Heart left ventricle (tissue), 13 donors: ENCODE results near the gene KIF20B.

Source experiments
- CTCF ChIP-seq, 12 donors: fragments of 200-600 bp; sonication (generic) in 4 of 12; IDR thresholded peaks; one replicate each; pipeline versions ENCODE4 v1.5.0 to v1.8.0; 2018 to 2022; ENCODE audit warnings: antibody characterized with exemption in 12 of 12, mild to moderate bottlenecking in 5 of 12
- POLR2A ChIP-seq, 2 donors: fragments of 450-650 bp; IDR thresholded peaks; one replicate each; pipeline ENCODE4 v1.6.1; 2017; ENCODE audit warnings: antibody characterized with exemption in 2 of 2, mild to moderate bottlenecking in 2 of 2, moderate library complexity in 2 of 2
- donor health status: ischemic (EF 13 %, LVEDD 7.1; RV severe dilation, severe dysfunction).
- donor health status: DM: no; HTN: yes; CAD: no.
- donor health status: DM: no; HTN: no; CAD: no.
- donor health status: ischemic (EF 25% LVEDD 6.9; RV normal size, moderate dysfunction).
- donor health status: ischemic (EF 25% LVEDD 5.7; RV mildly dilated, moderate dysfunction).
- donor health status: ischemic (EF 35%, LVEDD 5.7; RV mildly dilated, moderate dysfunction).
- donor health status: nonischemic (EF 11% LVEDD 7.7; RV severe dilation, severe dysfunction).
- donor health status: DM: yes; HTN: yes; CAD: no.
- donor health status: PGD.
- donor health status: ischemic (EF 29% LVEDD 5.4; RV normal size, mild dysfunction).
- donor health status: nonischemic (EF 23%, LVEDD 6.1; RV moderate dilation, normal function).

- TF ChIP-seq CTCF (IDR thresholded peaks at IDR 0.05) = no peak
- TF ChIP-seq POLR2A (IDR thresholded peaks at IDR 0.05) = no peak
Observed at GRCh38 chr10:89669985-89670384, 31.4 kb upstream of the KIF20B start.
